ENCODE results near the gene PYHIN1. TPM values are rescaled to one million over a fixed set of nuclear protein-coding genes. Genes with fewer than 3 reads are reported as not detected.

Gene PYHIN1
- total RNA-seq: 0.32 TPM
- long read RNA-seq: 0 reads

GRCh38 chr1:158931055-158931737 lies at the start of gene PYHIN1:
PYHIN1 (plus strand) TSS chr1:158931552; CDS start chr1:158936911, 5,359 bp downstream.
- intact Hi-C loops (cut with DNase I): no loop called here
- DNase-seq (ENCODE audit: missing footprints): no peak
- no peak for ATAC-seq

- intact Hi-C loops (cut with DNase I): no loop called here
- DNase-seq (ENCODE audit: missing footprints): no peak
- ATAC-seq: no peak
Measured at GRCh38 chr1:158893654-158894053, 37.7 kb upstream of the PYHIN1 start.

- ATAC-seq (no peak), DNase-seq (ENCODE audit: missing footprints) (no peak)
- intact Hi-C loops (cut with DNase I): no loop called here
Measured at GRCh38 chr1:158898722-158899121, 32.6 kb upstream of the PYHIN1 start.

- no peak for ATAC-seq
- DNase-seq (ENCODE audit: missing footprints): no peak
- intact Hi-C loops (cut with DNase I): no loop called here
Measured at GRCh38 chr1:158901623-158902022, 29.7 kb upstream of the PYHIN1 start.

- intact Hi-C loops (cut with DNase I): no loop called here
- ATAC-seq: no peak
- DNase-seq (ENCODE audit: missing footprints): no peak
Measured at GRCh38 chr1:158916085-158916484, 15.3 kb upstream of the PYHIN1 start.

GRCh38 chr1:158924677-158925076 lies 6.7 kb upstream of the PYHIN1 start:
- ATAC-seq (no peak), DNase-seq (ENCODE audit: missing footprints) (no peak)
- intact Hi-C loops (cut with DNase I): no loop called here

GRCh38 chr1:158930504-158930903 lies 848 bp upstream of the PYHIN1 start:
- intact Hi-C loops (cut with DNase I): no loop called here
- ATAC-seq: no peak
- no peak for DNase-seq (ENCODE audit: missing footprints)

GRCh38 chr1:158932171-158932570 lies 819 bp downstream of the PYHIN1 start:
- no peak for ATAC-seq
- intact Hi-C loops (cut with DNase I): no loop called here
- DNase-seq (ENCODE audit: missing footprints): no peak

- no peak for DNase-seq (ENCODE audit: missing footprints)
- no peak for ATAC-seq
- intact Hi-C loops (cut with DNase I): no loop called here
Measured at GRCh38 chr1:158933621-158934020, 2.3 kb downstream of the PYHIN1 start.

- DNase-seq (ENCODE audit: missing footprints) (no peak), ATAC-seq (no peak)
- intact Hi-C loops (cut with DNase I): no loop called here
Measured at GRCh38 chr1:158939180-158939579, 7.8 kb downstream of the PYHIN1 start.

GRCh38 chr1:158941317-158941716 lies 10.0 kb downstream of the PYHIN1 start:
- ATAC-seq: no peak
- intact Hi-C loops (cut with DNase I): no loop called here
- no peak for DNase-seq (ENCODE audit: missing footprints)

- DNase-seq (ENCODE audit: missing footprints) (no peak), ATAC-seq (no peak)
- intact Hi-C loops (cut with DNase I): no loop called here
Measured at GRCh38 chr1:158942490-158942889, 11.1 kb downstream of the PYHIN1 start.

GRCh38 chr1:158943059-158943458 lies 11.7 kb downstream of the PYHIN1 start:
- intact Hi-C loops (cut with DNase I): no loop called here
- no peak for DNase-seq (ENCODE audit: missing footprints)
- no peak for ATAC-seq

GRCh38 chr1:158945061-158945460 lies 13.7 kb downstream of the PYHIN1 start:
- no peak for ATAC-seq
- intact Hi-C loops (cut with DNase I): no loop called here
- no peak for DNase-seq (ENCODE audit: missing footprints)

- DNase-seq (ENCODE audit: missing footprints): no peak
- intact Hi-C loops (cut with DNase I): no loop called here
- ATAC-seq: no peak
Measured at GRCh38 chr1:158946785-158947184, 15.4 kb downstream of the PYHIN1 start.

- ATAC-seq (no peak), DNase-seq (ENCODE audit: missing footprints) (no peak)
- intact Hi-C loops (cut with DNase I): no loop called here
Measured at GRCh38 chr1:158951956-158952355, 20.6 kb downstream of the PYHIN1 start.

GRCh38 chr1:158952416-158952815 lies 21.1 kb downstream of the PYHIN1 start:
- ATAC-seq: no peak
- intact Hi-C loops (cut with DNase I): no loop called here
- no peak for DNase-seq (ENCODE audit: missing footprints)

- DNase-seq (ENCODE audit: missing footprints) (no peak), ATAC-seq (no peak)
- intact Hi-C loops (cut with DNase I): no loop called here
Measured at GRCh38 chr1:158961178-158961577, 29.8 kb downstream of the PYHIN1 start.

- DNase-seq (ENCODE audit: missing footprints) (no peak), ATAC-seq (no peak)
- intact Hi-C loops (cut with DNase I): no loop called here
Measured at GRCh38 chr1:158962983-158963382, 31.6 kb downstream of the PYHIN1 start.

GRCh38 chr1:158969166-158969565 lies 37.8 kb downstream of the PYHIN1 start:
- intact Hi-C loops (cut with DNase I): no loop called here
- ATAC-seq (no peak), DNase-seq (ENCODE audit: missing footprints) (no peak)

- intact Hi-C loops (cut with DNase I): no loop called here
- DNase-seq (ENCODE audit: missing footprints) (no peak), ATAC-seq (no peak)
Measured at GRCh38 chr1:158969855-158970254, 38.5 kb downstream of the PYHIN1 start.

All from Right ventricle myocardium inferior (tissue), 1 donor.